PC-3 (cell line): ENCODE measurements around the gene NPL. TPM values are rescaled to one million over a fixed set of nuclear protein-coding genes. Genes with fewer than 3 reads are reported as not detected.

Experiments used
- ATAC-seq: fragments of 200-7000 bp; cut with Tn5 transposase; 2 replicates; pipeline ENCODE4 v1.9.1; 2020; ENCODE audit warnings: mild to moderate bottlenecking, moderate library complexity
- BruUV-seq: library from RNA; stranded (reverse); fragments of 400-500 nt; replicated peaks from 2 replicates; lab custom pipeline; 2021; lab: Mats Ljungman, UMichigan
- CTCF ChIA-PET: fragments of 300-600 bp; sonication (Branson Sonifier 250); formaldehyde crosslinking; loops from one replicate; lab custom pipeline; 2022; ENCODE audit warnings: antibody characterized with exemption; lab: Charles Lee
- POLR2A ChIA-PET: fragments of 300-600 bp; sonication (Branson Sonifier 250); formaldehyde crosslinking; loops from one replicate; lab custom pipeline; 2022; ENCODE audit warnings: antibody characterized with exemption; ENCODE audit not compliant: unreplicated experiment; lab: Charles Lee
- DNase-seq: peaks from one replicate; pipeline ENCODE4 v3.0.0-alpha.2; 2015
- H2AFZ ChIP-seq: fragments of 300-600 bp; sonication (generic); 2 replicates; pipeline ENCODE4 v1.6.0; 2016; ENCODE audit warnings: antibody characterized with exemption, low read length
- H3F3A ChIP-seq: fragments of 300-600 bp; sonication (generic); one replicate; pipeline ENCODE4 v1.6.0; 2017; ENCODE audit warnings: antibody characterized with exemption, low read length, control low read depth, mild to moderate bottlenecking; ENCODE audit not compliant: unreplicated experiment
- H3K27ac ChIP-seq: fragments of 300-600 bp; sonication (generic); 2 replicates; pipeline ENCODE4 v1.5.1; 2016; ENCODE audit warnings: mild to moderate bottlenecking, low read length
- H3K27me3 ChIP-seq: fragments of 300-600 bp; sonication (generic); 2 replicates; pipeline ENCODE4 v1.6.1; 2016; ENCODE audit warnings: low read length, mixed read lengths
- H3K36me3 ChIP-seq: fragments of 300-600 bp; sonication (generic); 2 replicates; pipeline ENCODE4 v1.6.1; 2016; ENCODE audit warnings: low read depth, mixed run types, low read length, mixed read lengths
- H3K4me1 ChIP-seq: fragments of 300-600 bp; sonication (generic); 2 replicates; pipeline ENCODE4 v1.5.1; 2016; ENCODE audit warnings: low read length; ENCODE audit not compliant: insufficient read depth
- H3K4me2 ChIP-seq: fragments of 300-600 bp; sonication (generic); 2 replicates; pipeline ENCODE4 v1.6.0; 2016; ENCODE audit warnings: low read length
- H3K4me3 ChIP-seq: fragments of 300-600 bp; sonication (generic); 2 replicates; pipeline ENCODE4 v1.5.1; 2016; ENCODE audit warnings: mild to moderate bottlenecking, low read length, mixed read lengths
- H3K79me2 ChIP-seq: fragments of 300-600 bp; sonication (generic); 2 replicates; pipeline ENCODE4 v1.6.1; 2017; ENCODE audit warnings: low read length, mixed read lengths
- H3K9ac ChIP-seq: fragments of 300-600 bp; sonication (generic); 2 replicates; pipeline ENCODE4 v1.6.0; 2016; ENCODE audit warnings: mild to moderate bottlenecking, low read length
- H3K9me2 ChIP-seq: fragments of 300-600 bp; sonication (generic); replicated peaks from 2 replicates; pipeline ENCODE4 v1.6.1; 2016; ENCODE audit warnings: mixed run types, low read length, mixed read lengths
- H3K9me3 ChIP-seq: fragments of 300-600 bp; sonication (generic); 2 replicates; pipeline ENCODE4 v1.6.1; 2016; ENCODE audit warnings: low read length, mixed read lengths
- H4K20me1 ChIP-seq: fragments of 300-600 bp; sonication (generic); 2 replicates; pipeline ENCODE4 v1.6.1; 2016; ENCODE audit warnings: low read length, mixed read lengths
- EZH2 ChIP-seq: fragments of 300-600 bp; sonication (generic); IDR thresholded peaks from one replicate; pipeline ENCODE4 v1.6.1; 2017; ENCODE audit warnings: antibody characterized with exemption, mild to moderate bottlenecking, low read length; ENCODE audit not compliant: unreplicated experiment
- EZH2phosphoT487 ChIP-seq: fragments of 300-600 bp; sonication (generic); IDR thresholded peaks from 2 replicates; pipeline ENCODE4 v1.6.1; 2018; ENCODE audit warnings: mild to moderate bottlenecking, antibody characterized with exemption, low read length, borderline replicate concordance
- intact Hi-C: fragments of 100-400 bp; cut with micrococcal nuclease; formaldehyde crosslinking; loops from 2 replicates; pipeline ENCODE4 v1.9.0; 2023
- total RNA-seq: library from RNA; depleted of rRNA; stranded (reverse); fragments of >200 nt; gene quantifications from 2 replicates; pipeline ENCODE4 v1.2.3, GENCODE V29; 2014
- TF ChIP-seq, protein P1 (sequence below): fragments of 300-600 bp; sonication (generic); conservative IDR thresholded peaks from 2 replicates; pipeline ENCODE4 v1.5.1; 2017; ENCODE audit warnings: antibody characterized with exemption, low read depth, mild to moderate bottlenecking, low read length

The NPL gene
- total RNA-seq, 1 experiment from 2014 or later: not detected

DNA sequence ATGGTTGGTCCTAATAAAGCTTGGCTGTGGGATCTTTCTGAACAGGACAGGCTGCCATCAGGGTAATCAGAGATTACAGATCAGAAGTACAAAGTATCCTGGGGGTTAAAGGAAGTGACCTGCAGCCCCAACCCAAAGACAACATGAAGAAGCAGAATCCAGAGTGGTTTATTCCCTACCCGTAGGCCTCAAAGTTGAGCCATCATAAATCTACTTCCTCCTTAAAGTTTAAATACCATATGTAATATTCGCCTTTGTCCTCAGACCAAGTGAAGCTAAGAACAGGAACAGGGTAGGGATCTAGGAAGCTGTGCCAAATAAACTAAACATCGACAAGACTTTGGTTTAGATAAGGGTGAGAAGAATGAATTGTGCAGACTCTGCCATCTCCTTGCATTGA is 33.6 kb downstream of the NPL start:
- no peak overlapping the region for H2AFZ ChIP-seq
- H3K27me3 ChIP-seq: peaks cover 29% of the 10 kb centered on the region
- CTCF ChIA-PET: no interaction called here
- H3K9ac ChIP-seq: no peak overlapping the region
- ATAC-seq (no peak), DNase-seq (no peak)
- H3K9me3 ChIP-seq: no peaks in the 10 kb centered on the region
- H3K9me2 ChIP-seq: no peaks in the 10 kb centered on the region
- intact Hi-C loops: no loop called here
- no peaks in the 10 kb centered on the region for H3F3A ChIP-seq
- no peaks in the 10 kb centered on the region for H4K20me1 ChIP-seq
- no TSS peak for BruUV-seq
- no peaks in the 10 kb centered on the region for H3K36me3 ChIP-seq
- H3K4me3 ChIP-seq: no peak overlapping the region
- no peak for TF ChIP-seq EZH2
- no peaks in the 10 kb centered on the region for H3K79me2 ChIP-seq
- H3K4me1 ChIP-seq: no peaks in the 10 kb centered on the region
- POLR2A ChIA-PET: interaction anchor here (0.5 kb wide), 1 partner anchor 15 kb away, joined by 4 read pairs; no protein-coding TSS in a partner anchor
- H3K27ac ChIP-seq: no peak overlapping the region
- H3K4me2 ChIP-seq: no peak overlapping the region

DNA sequence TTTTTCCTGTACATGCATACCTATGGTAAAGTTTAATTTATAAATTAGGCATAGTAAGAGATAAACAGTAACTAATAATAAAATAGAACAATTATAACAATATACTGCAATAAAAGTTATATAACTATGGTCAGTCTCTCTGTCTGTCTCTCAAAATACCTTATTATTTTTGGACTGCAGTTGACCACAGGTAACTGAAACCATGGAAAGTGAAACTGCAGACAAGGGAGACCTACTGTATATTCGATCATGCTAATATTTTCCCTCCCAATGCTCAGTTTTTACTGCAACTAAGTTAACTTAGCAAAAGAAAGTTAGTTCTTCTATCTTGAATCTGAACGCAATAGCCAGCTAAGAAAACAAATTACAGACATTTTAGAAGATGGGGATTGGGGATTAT is 37.3 kb downstream of the NPL start:
- intact Hi-C loops: no loop called here

DNA sequence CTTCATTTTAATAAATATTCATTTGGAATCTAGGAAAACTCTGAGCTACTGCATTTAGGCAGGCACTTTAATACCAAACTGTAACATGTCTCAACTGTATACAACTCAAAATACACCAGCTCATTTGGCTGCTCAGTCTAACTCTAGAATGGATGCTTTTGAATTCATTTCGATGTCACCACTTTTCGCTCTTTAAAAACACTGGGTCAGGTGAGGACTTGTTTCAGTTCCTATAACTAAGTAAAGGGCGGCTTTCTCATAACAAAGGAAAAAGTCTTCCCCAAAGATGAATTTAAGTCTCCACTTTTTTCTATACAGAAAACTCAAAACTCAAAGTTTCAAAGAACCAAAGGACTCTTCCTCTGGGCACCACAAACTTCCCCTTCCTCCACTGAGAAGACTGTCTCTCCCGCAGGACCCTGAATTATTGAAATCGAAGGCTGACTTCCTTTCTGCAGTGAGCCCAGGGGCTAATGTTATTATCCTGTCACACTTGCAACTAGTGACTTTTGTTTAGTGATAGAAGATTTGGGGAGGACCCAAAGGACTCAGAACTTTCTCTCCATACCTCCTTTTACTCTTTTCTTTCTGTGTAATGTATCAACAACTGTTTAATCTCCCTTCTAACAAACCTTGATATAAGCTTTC is 39.8 kb downstream of the NPL start:
- Histone ChIP-seq H3K36me3 (no peaks in the 10 kb centered on the region), H3K9me2 (no peaks in the 10 kb centered on the region), H4K20me1 (no peaks in the 10 kb centered on the region), H3F3A (no peaks in the 10 kb centered on the region), H3K27me3 (peaks cover 41% of the 10 kb centered on the region), H3K4me1 (no peaks in the 10 kb centered on the region), H3K4me3 (no peak overlapping the region), H3K9ac (no peak overlapping the region), H3K4me2 (no peak overlapping the region), H2AFZ (no peak overlapping the region), H3K79me2 (no peaks in the 10 kb centered on the region), H3K9me3 (no peaks in the 10 kb centered on the region), H3K27ac (no peak overlapping the region)
- BruUV-seq: no TSS peak
- intact Hi-C loops: no loop called here
- ChIA-PET CTCF (no interaction called here), POLR2A (no interaction called here)
- no peak for ATAC-seq
- TF ChIP-seq EZH2 (no peak), EZH2phosphoT487 (no peak)
- TF ChIP-seq, protein P1, sequence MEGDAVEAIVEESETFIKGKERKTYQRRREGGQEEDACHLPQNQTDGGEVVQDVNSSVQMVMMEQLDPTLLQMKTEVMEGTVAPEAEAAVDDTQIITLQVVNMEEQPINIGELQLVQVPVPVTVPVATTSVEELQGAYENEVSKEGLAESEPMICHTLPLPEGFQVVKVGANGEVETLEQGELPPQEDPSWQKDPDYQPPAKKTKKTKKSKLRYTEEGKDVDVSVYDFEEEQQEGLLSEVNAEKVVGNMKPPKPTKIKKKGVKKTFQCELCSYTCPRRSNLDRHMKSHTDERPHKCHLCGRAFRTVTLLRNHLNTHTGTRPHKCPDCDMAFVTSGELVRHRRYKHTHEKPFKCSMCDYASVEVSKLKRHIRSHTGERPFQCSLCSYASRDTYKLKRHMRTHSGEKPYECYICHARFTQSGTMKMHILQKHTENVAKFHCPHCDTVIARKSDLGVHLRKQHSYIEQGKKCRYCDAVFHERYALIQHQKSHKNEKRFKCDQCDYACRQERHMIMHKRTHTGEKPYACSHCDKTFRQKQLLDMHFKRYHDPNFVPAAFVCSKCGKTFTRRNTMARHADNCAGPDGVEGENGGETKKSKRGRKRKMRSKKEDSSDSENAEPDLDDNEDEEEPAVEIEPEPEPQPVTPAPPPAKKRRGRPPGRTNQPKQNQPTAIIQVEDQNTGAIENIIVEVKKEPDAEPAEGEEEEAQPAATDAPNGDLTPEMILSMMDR: no peak
- DNase-seq: no peak

More for the DNA sequence above, 37.3 kb downstream of the NPL start:
- H3K4me2 ChIP-seq: no peak overlapping the region
- DNase-seq: no peak
- no peaks in the 10 kb centered on the region for H3K36me3 ChIP-seq
- no TSS peak for BruUV-seq
- no peaks in the 10 kb centered on the region for H3K79me2 ChIP-seq
- H3K9ac ChIP-seq: no peak overlapping the region
- ChIA-PET POLR2A (no interaction called here), CTCF (no interaction called here)
- H2AFZ ChIP-seq: no peak overlapping the region
- no peaks in the 10 kb centered on the region for H3K9me2 ChIP-seq
- peaks cover 44% of the 10 kb centered on the region for H3K27me3 ChIP-seq
- H3F3A ChIP-seq: no peaks in the 10 kb centered on the region
- H3K9me3 ChIP-seq: no peaks in the 10 kb centered on the region
- H4K20me1 ChIP-seq: no peaks in the 10 kb centered on the region
- TF ChIP-seq, protein P1: no peak
- H3K4me3 ChIP-seq: no peak overlapping the region
- ATAC-seq: no peak
- H3K4me1 ChIP-seq: no peaks in the 10 kb centered on the region
- H3K27ac ChIP-seq: no peak overlapping the region
